ENCODE results near the gene SPOCK3. TPM values are rescaled to one million over a fixed set of nuclear protein-coding genes. Genes with fewer than 3 reads are reported as not detected.
A peak's percentile ranks its signal among the peaks of the same experiment; 100 is the strongest.

The SPOCK3 gene
- total RNA-seq, 6 experiments from 2014 or later, result 0.27 to 0.95 (median 0.56) TPM; not detected in 3

DNA sequence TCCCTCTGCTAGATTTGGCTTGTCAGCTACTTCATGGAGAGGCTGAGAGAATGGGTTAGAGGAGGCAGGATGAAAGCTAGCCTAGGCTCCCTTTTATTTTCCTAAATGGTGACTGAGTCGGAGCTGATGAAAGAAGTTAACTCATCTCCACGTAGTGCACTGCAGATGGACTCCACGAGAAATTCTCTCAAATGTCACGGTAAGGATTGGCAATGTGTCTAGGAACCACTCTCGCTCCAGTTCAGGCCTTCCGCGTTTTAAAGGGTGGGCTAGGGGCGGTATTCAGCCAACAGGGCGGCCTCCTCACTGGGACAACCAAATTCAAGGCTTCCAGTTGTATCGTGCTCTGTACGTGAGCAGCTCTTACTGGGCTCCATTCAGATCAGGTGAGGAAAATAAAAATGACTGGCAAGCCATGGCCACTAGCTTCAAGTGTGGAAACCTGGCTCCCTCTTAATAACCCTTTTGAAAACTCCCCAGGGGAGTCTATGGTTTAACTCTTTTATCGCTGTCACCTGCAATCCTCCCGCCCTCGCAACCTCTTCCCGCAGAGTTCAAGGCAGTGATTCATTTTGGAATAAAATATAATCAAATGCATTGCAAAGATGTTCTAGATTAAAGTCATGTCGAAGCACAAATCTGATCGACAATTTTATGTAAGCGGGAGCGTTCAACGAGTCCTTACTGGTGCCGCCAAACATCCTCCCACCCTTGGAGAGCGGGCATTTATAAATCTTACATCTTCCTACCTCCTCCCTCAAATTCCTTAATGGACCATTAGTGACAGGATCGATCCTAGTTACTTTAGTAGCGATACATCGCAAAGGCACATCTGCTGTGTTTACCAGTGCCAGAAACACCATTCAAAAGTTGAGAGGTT, 1.2 kb downstream of the SPOCK3 start:
- ATAC-seq (no peak), DNase-seq (no peak)
- WGBS (ENCODE audit: insufficient coverage, low coverage, low lambda C conversion rate, missing lambda C conversion rate), result 23% methylated on average over 18 of the region's 25 CpGs
- TF ChIP-seq POLR2A (IDR thresholded peaks at IDR 0.05), result no peak
- H3K27ac ChIP-seq, result no peak overlapping the region
- H3K27me3 ChIP-seq, result peaks cover 0 to 11% of the 10 kb centered on the region in 2 donors
- H3K9me3 ChIP-seq, result no peaks in the 10 kb centered on the region
- no peak overlapping the region for H3K4me3 ChIP-seq
- H3K36me3 ChIP-seq, result no peaks in the 10 kb centered on the region
- intact Hi-C loops (cut with DNase I), result no loop called here
- H3K4me1 ChIP-seq, result peaks cover 0 to 7% (median under 1%) of the 10 kb centered on the region in 4 donors

DNA sequence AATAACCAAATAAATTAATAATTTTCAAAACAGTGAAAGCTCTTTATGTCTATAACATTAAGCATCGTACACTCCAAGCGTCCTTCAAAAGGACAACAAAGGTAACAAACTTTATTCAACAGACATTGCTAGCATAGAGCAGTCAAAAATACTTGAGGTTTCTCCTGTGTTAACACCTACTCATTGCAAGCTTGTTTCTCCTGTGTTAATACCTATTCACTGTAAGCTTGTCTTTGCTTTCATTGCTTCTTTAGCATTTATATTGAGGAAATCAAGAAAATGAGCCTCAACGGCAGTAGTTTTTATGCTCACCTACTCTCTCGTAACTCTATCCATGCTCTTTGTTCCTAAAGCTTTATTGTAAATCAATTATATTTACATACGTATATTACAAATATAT, 3.5 kb downstream of the SPOCK3 start:
- H3K4me1 ChIP-seq, result peaks cover 0 to 7% (median under 1%) of the 10 kb centered on the region in 4 donors
- H3K36me3 ChIP-seq, result no peaks in the 10 kb centered on the region
- no peaks in the 10 kb centered on the region for H3K9me3 ChIP-seq
- 66% methylated on average over 5 of the region's 5 CpGs for WGBS (ENCODE audit: insufficient coverage, low coverage, low lambda C conversion rate, missing lambda C conversion rate)
- no peak for TF ChIP-seq POLR2A (IDR thresholded peaks at IDR 0.05)
- TF ChIP-seq, protein P1, sequence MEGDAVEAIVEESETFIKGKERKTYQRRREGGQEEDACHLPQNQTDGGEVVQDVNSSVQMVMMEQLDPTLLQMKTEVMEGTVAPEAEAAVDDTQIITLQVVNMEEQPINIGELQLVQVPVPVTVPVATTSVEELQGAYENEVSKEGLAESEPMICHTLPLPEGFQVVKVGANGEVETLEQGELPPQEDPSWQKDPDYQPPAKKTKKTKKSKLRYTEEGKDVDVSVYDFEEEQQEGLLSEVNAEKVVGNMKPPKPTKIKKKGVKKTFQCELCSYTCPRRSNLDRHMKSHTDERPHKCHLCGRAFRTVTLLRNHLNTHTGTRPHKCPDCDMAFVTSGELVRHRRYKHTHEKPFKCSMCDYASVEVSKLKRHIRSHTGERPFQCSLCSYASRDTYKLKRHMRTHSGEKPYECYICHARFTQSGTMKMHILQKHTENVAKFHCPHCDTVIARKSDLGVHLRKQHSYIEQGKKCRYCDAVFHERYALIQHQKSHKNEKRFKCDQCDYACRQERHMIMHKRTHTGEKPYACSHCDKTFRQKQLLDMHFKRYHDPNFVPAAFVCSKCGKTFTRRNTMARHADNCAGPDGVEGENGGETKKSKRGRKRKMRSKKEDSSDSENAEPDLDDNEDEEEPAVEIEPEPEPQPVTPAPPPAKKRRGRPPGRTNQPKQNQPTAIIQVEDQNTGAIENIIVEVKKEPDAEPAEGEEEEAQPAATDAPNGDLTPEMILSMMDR (IDR thresholded peaks at IDR 0.05), result no peak
- DNase-seq (no peak), ATAC-seq (no peak)
- no peak overlapping the region for H3K27ac ChIP-seq
- H3K27me3 ChIP-seq, result peaks cover 0 to 7% of the 10 kb centered on the region in 2 donors
- no peak overlapping the region for H3K4me3 ChIP-seq
- intact Hi-C loops (cut with DNase I), result no loop called here

DNA sequence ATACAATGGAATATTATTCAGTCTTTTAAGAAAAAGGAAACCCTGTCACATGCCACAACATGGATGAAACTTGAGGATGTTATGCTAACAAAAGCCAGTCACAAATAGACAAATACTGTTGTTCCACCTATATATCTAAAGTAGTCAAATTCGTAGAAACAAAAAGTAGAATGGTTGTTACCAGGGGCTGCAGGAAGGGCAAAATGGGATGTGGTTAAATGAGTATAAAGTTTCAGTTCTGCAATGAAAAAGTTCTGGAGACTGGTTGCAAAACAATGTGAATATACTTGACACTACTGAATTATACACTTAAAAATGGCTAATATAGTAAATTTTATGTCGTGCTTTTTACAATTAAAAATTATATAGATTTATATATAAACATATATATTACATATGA, 12.2 kb downstream of the SPOCK3 start:
- Histone ChIP-seq H3K4me1 (no peaks in the 10 kb centered on the region), H3K27ac (no peak overlapping the region), H3K4me3 (no peak overlapping the region), H3K9me3 (no peaks in the 10 kb centered on the region), H3K27me3 (no peaks in the 10 kb centered on the region), H3K36me3 (no peaks in the 10 kb centered on the region)
- 42% methylated on average over 2 of the region's 2 CpGs for WGBS (ENCODE audit: insufficient coverage, low coverage, low lambda C conversion rate, missing lambda C conversion rate)
- TF ChIP-seq POLR2A (IDR thresholded peaks at IDR 0.05), result no peak
- TF ChIP-seq, protein P1 (IDR thresholded peaks at IDR 0.05), result no peak
- intact Hi-C loops (cut with DNase I), result no loop called here
- DNase-seq, result no peak
- peak in 1 of 4 donors; percentile 22 for ATAC-seq

- no peaks in the 10 kb centered on the region for H3K27me3 ChIP-seq
- no peak overlapping the region for H3K4me3 ChIP-seq
- no peaks in the 10 kb centered on the region for H3K36me3 ChIP-seq
- TF ChIP-seq, protein P1 (IDR thresholded peaks at IDR 0.05), result no peak
- TF ChIP-seq POLR2A (IDR thresholded peaks at IDR 0.05), result no peak
- H3K27ac ChIP-seq, result no peak overlapping the region
- DNase-seq (no peak), ATAC-seq (no peak)
- H3K9me3 ChIP-seq, result no peaks in the 10 kb centered on the region
- 98% methylated on average over 4 of the region's 4 CpGs for WGBS (ENCODE audit: insufficient coverage, low coverage, low lambda C conversion rate, missing lambda C conversion rate)
- intact Hi-C loops (cut with DNase I), result no loop called here
- no peaks in the 10 kb centered on the region for H3K4me1 ChIP-seq
Measured at GRCh38 chr4:167221084-167221483, 13.2 kb downstream of the SPOCK3 start.

- Histone ChIP-seq H3K9me3 (no peaks in the 10 kb centered on the region), H3K36me3 (no peaks in the 10 kb centered on the region), H3K4me1 (no peaks in the 10 kb centered on the region), H3K27me3 (no peaks in the 10 kb centered on the region), H3K27ac (no peak overlapping the region), H3K4me3 (no peak overlapping the region)
- DNase-seq (no peak), ATAC-seq (no peak)
- 39% methylated on average over 3 of the region's 3 CpGs for whole genome bisulfite sequencing (ENCODE audit: insufficient coverage, low coverage, low lambda C conversion rate, missing lambda C conversion rate)
- no peak for TF ChIP-seq POLR2A (IDR thresholded peaks at IDR 0.05)
- intact Hi-C loops (cut with DNase I), result no loop called here
Measured at GRCh38 chr4:167218022-167218608, 16.2 kb downstream of the SPOCK3 start.

All from right lobe of liver (tissue), 6 donors.